22Rv1 (cell line): ENCODE results near the gene LRSAM1.

Experiments used
- H3K27ac ChIP-seq: fragments of 450-650 bp; 2 replicates; pipeline ENCODE4 v1.5.1; 2017
- CTCF ChIP-seq: fragments of 450-650 bp; IDR thresholded peaks from 2 replicates; pipeline ENCODE4 v1.5.1; 2017; ENCODE audit warnings: mild to moderate bottlenecking
- ZFX ChIP-seq: fragments of 450-650 bp; IDR thresholded peaks from 2 replicates; pipeline ENCODE4 v1.6.1; 2017; ENCODE audit warnings: antibody characterized with exemption, borderline replicate concordance

Gene LRSAM1

GRCh38 chr9:127422133-127422782, 29.1 kb upstream of the LRSAM1 start:
- TF ChIP-seq CTCF (no peak), ZFX (no peak)
- no peak overlapping the region; the same call in 1 of the 2 replicates for H3K27ac ChIP-seq

- peak overlapping the region; percentile 89 for H3K27ac ChIP-seq
- TF ChIP-seq CTCF (no peak), ZFX (no peak)
Observed at GRCh38 chr9:127422787-127423186, 28.5 kb upstream of the LRSAM1 start.

- H3K27ac ChIP-seq, result peak overlapping the region; percentile 89
- TF ChIP-seq CTCF (no peak), ZFX (no peak)
Observed at GRCh38 chr9:127423476-127423933, 27.8 kb upstream of the LRSAM1 start.

- TF ChIP-seq ZFX (no peak), CTCF (no peak)
- peak within 1 kb of the TSS; percentile 89 for H3K27ac ChIP-seq
Observed at GRCh38 chr9:127423934-127424675, 27.2 kb upstream of the LRSAM1 start, which contains the start of gene ZNF79. Gene ZNF79 (plus strand): TSS chr9:127424382. CDS start chr9:127424788, 406 bp downstream.

GRCh38 chr9:127424676-127424999, 26.7 kb upstream of the LRSAM1 start:
- peak overlapping the region; percentile 89 for H3K27ac ChIP-seq
- no peak for TF ChIP-seq ZFX
- TF ChIP-seq CTCF, result peak; percentile 20; the same call in 1 of the 2 replicates

GRCh38 chr9:127426756-127427155, 24.6 kb upstream of the LRSAM1 start:
- TF ChIP-seq ZFX (no peak), CTCF (no peak)
- H3K27ac ChIP-seq, result no peak overlapping the region

GRCh38 chr9:127428348-127428747, 23.0 kb upstream of the LRSAM1 start:
- TF ChIP-seq ZFX, result no peak
- TF ChIP-seq CTCF, result no peak
- H3K27ac ChIP-seq, result no peak overlapping the region
